Thoracic aorta (tissue), 2 donors: ENCODE results near the gene KISS1R. TPM values are rescaled to one million over a fixed set of nuclear protein-coding genes. Genes with fewer than 3 reads are reported as not detected.

Experiments
- ATAC-seq: fragments of 150-250 bp; one replicate; pipeline ENCODE4 v1.8.0; 2017; ENCODE audit warnings: low read depth; ENCODE audit not compliant: insufficient number of reproducible peaks, low FRiP score
- DNase-seq: peaks from one replicate; pipeline ENCODE4 v3.0.0-alpha.2; 2020; ENCODE audit warnings: low spot score
- H3K27ac ChIP-seq, 2 donors: fragments of 200-600 bp; sonication (generic); 1 replicate in 1 of 2; 2 replicates in 1 of 2; pipeline ENCODE4 v1.5.1; 2016; ENCODE audit warnings: mild to moderate bottlenecking in 2 of 2, moderate library complexity in 2 of 2
- H3K27me3 ChIP-seq: fragments of 200-600 bp; sonication (generic); replicated peaks from 2 replicates; pipeline ENCODE4 v1.6.0; 2016; ENCODE audit warnings: mild to moderate bottlenecking; ENCODE audit not compliant: insufficient read depth
- H3K36me3 ChIP-seq: fragments of 200-600 bp; sonication (generic); one replicate; pipeline ENCODE4 v1.5.1; 2016
- H3K4me1 ChIP-seq, 2 donors: fragments of 200-600 bp; sonication (generic); 1 replicate in 1 of 2; 2 replicates in 1 of 2; pipeline versions ENCODE4 v1.5.1 to v1.6.0; 2016; ENCODE audit warnings: low read depth in 2 of 2, mild to moderate bottlenecking in 1 of 2; ENCODE audit not compliant: control insufficient read depth in 1 of 2
- H3K4me3 ChIP-seq: fragments of 200-600 bp; sonication (generic); 2 replicates; pipeline ENCODE4 v1.5.1; 2016; ENCODE audit warnings: mild to moderate bottlenecking
- H3K9me3 ChIP-seq: fragments of 200-600 bp; sonication (generic); 2 replicates; pipeline ENCODE4 v1.5.1; 2016
- total RNA-seq, 2 donors: library from RNA; depleted of rRNA; stranded (reverse); fragments of >200 nt; gene quantifications; one replicate each; pipeline versions ENCODE4 v1.1.0 to v1.2.3, GENCODE V29; 2016
- TF ChIP-seq, protein P1 (sequence below): fragments of 200-600 bp; sonication (generic); IDR thresholded peaks from one replicate; pipeline ENCODE4 v1.5.1; 2019; ENCODE audit warnings: antibody characterized with exemption

Gene KISS1R
- total RNA-seq, 2 donors from 2014 or later = not detected

DNA sequence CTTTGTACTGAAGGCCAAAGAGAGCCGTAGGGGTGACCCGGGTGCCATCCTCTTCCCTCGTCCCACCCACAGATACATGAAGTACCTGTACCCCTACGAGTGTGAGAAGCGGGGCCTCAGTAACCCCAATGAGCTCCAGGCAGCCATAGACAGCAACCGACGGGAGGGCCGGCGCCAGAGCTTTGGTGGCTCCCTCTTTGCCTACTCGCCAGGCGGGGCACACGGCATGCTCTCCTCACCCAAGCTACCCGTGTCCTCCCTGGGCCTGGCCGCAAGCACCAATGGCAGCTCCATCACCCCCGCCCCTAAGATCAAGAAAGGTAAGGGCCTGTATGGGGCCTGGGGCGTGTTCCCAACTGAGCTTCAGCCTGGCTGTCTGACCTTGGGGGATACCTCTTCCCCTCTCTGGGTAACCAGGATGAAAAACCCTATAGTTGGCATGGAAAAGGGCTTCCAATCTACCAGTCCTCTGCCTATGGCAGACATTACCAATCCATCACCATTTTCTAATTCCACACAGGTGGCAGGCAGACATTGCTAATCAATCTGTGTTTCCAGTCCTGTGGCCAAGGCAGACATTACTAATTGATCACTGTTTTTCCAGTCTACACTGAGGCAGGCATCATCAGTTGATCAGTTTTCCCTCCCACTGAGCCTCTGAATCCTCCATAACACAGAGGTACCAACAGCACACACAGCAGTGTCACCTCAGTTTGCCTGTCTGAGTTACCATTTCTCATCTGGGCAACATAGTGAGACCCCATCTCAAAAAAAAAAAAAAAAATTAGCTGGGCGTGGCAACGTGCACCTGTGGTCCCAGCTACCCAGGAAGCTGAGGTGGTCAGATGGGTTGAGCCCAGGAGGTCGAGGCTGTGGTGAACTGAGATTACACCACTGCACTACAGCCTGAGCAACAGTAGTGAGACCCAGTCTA, 47.9 kb downstream of the KISS1R start:
- H3K36me3 ChIP-seq = peaks cover 4% of the 10 kb centered on the region
- ATAC-seq (no peak), DNase-seq (no peak)
- TF ChIP-seq, protein P1, sequence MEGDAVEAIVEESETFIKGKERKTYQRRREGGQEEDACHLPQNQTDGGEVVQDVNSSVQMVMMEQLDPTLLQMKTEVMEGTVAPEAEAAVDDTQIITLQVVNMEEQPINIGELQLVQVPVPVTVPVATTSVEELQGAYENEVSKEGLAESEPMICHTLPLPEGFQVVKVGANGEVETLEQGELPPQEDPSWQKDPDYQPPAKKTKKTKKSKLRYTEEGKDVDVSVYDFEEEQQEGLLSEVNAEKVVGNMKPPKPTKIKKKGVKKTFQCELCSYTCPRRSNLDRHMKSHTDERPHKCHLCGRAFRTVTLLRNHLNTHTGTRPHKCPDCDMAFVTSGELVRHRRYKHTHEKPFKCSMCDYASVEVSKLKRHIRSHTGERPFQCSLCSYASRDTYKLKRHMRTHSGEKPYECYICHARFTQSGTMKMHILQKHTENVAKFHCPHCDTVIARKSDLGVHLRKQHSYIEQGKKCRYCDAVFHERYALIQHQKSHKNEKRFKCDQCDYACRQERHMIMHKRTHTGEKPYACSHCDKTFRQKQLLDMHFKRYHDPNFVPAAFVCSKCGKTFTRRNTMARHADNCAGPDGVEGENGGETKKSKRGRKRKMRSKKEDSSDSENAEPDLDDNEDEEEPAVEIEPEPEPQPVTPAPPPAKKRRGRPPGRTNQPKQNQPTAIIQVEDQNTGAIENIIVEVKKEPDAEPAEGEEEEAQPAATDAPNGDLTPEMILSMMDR = no peak
- no peak overlapping the region for H3K27ac ChIP-seq
- H3K27me3 ChIP-seq = no peaks in the 10 kb centered on the region
- H3K9me3 ChIP-seq = no peaks in the 10 kb centered on the region
- no peaks in the 10 kb centered on the region for H3K4me1 ChIP-seq
- no peak overlapping the region for H3K4me3 ChIP-seq

DNA sequence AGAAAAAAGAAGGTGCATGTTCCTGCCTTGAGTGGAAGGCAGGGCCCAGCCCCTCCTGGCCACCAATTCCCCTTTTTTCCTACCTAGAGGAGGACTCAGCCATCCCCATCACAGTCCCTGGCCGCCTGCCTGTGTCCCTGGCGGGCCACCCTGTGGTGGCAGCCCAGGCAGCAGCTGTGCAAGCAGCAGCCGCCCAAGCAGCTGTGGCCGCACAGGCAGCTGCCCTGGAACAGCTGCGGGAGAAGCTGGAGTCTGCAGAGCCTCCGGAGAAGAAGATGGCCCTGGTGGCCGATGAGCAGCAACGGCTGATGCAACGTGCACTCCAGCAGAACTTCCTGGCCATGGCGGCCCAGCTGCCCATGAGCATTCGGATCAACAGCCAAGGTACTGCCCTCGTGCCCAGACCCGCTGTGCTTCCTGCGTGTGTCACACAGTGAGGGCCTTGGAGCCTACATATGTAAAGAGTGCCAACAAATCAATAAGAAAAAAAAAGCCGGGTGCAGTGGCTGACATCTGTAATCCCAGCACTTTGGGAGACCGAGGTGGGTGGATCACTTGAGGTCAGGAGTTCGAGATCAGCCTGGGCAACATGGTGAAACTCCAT, 49.5 kb downstream of the KISS1R start:
- no peak overlapping the region for H3K27ac ChIP-seq
- H3K36me3 ChIP-seq = peaks cover 12% of the 10 kb centered on the region
- H3K27me3 ChIP-seq = no peaks in the 10 kb centered on the region
- H3K4me1 ChIP-seq = no peaks in the 10 kb centered on the region
- no peak overlapping the region for H3K4me3 ChIP-seq
- TF ChIP-seq, protein P1 = no peak
- DNase-seq (no peak), ATAC-seq (no peak)
- peaks cover 4% of the 10 kb centered on the region for H3K9me3 ChIP-seq

Other genes starting within 250 kb of the KISS1R start
- 100 to 1,000 TPM; 361 to 595 TPM for gene FSTL3, start 240.9 kb upstream of the KISS1R start, total RNA-seq
- not detected for gene PRSS57, start 221.9 kb upstream of the KISS1R start, total RNA-seq
- 10 to 100 TPM; 14.4 to 28.4 TPM for gene PALM, start 208.4 kb upstream of the KISS1R start, total RNA-seq
- 1 to 10 TPM in 1 of 2 donors, not detected in 1; 2.2 TPM for gene MISP, start 166.2 kb upstream of the KISS1R start, total RNA-seq
- gene PTBP1, start 119.9 kb upstream of the KISS1R start, total RNA-seq = 100 to 1,000 TPM; 149 to 163 TPM
- not detected for gene PLPPR3, start 95.4 kb upstream of the KISS1R start, total RNA-seq
- gene AZU1, start 89.5 kb upstream of the KISS1R start, total RNA-seq = 1 to 10 TPM in 1 of 2 donors, not detected in 1; 1.1 TPM
- not detected for gene PRTN3, start 76.3 kb upstream of the KISS1R start, total RNA-seq
- under 1 TPM in 1 of 2 donors, not detected in 1; 0.41 TPM for gene ELANE, start 65.0 kb upstream of the KISS1R start, total RNA-seq
- gene CFD, start 57.7 kb upstream of the KISS1R start, total RNA-seq = 100 to 1,000 TPM; 472 to 781 TPM
- gene MED16, start 24.1 kb upstream of the KISS1R start, total RNA-seq = 10 to 100 TPM; 29.1 to 38.0 TPM
- not detected for gene RNU6-9, start 23.8 kb upstream of the KISS1R start, total RNA-seq
- gene R3HDM4, start 4.1 kb upstream of the KISS1R start, total RNA-seq = 10 to 100 TPM; 37.6 to 42.4 TPM
- 10 to 100 TPM in 1 of 2 donors, 1 to 10 TPM in 1; 3.3 to 11.2 TPM for gene ARID3A, start 8.7 kb downstream of the KISS1R start, total RNA-seq
- 10 to 100 TPM in 1 of 2 donors, 1 to 10 TPM in 1; 6.8 to 27.6 TPM for gene WDR18, start 67.0 kb downstream of the KISS1R start, total RNA-seq
- gene GRIN3B, start 83.1 kb downstream of the KISS1R start, total RNA-seq = under 1 TPM in 1 of 2 donors, not detected in 1; 0.14 TPM
- gene TMEM259, start 103.8 kb downstream of the KISS1R start, total RNA-seq = 100 to 1,000 TPM; 183 to 267 TPM
- not detected for gene RNU6-2, start 104.2 kb downstream of the KISS1R start, total RNA-seq
- gene CNN2, start 109.3 kb downstream of the KISS1R start, total RNA-seq = 100 to 1,000 TPM in 1 of 2 donors, 10 to 100 TPM in 1; 96.9 to 193 TPM
- gene ABCA7, start 122.8 kb downstream of the KISS1R start, total RNA-seq = 1 to 10 TPM; 6.0 to 7.0 TPM
- 10 to 100 TPM; 37.9 to 42.6 TPM for gene ARHGAP45, start 149.8 kb downstream of the KISS1R start, total RNA-seq
- 100 to 1,000 TPM; 129 to 149 TPM for gene POLR2E, start 178.0 kb downstream of the KISS1R start, total RNA-seq
- 100 to 1,000 TPM; 259 to 441 TPM for gene GPX4, start 186.7 kb downstream of the KISS1R start, total RNA-seq